IMR-90 (cell line): ENCODE measurements around the gene ZZZ3.

ENCODE experiments used
- CTCF ChIP-seq: conservative IDR thresholded peaks from 2 replicates; pipeline ENCODE4 v1.5.1; 2012; ENCODE audit warnings: mild to moderate bottlenecking, low read depth, low read length, improper control_type of control experiment
- MAFK ChIP-seq: IDR thresholded peaks from 2 replicates; pipeline ENCODE4 v1.6.1; 2012; ENCODE audit warnings: low read depth, low read length, improper control_type of control experiment
- NFE2L2 ChIP-seq: fragments of 150-350 bp; IDR thresholded peaks from 2 replicates; pipeline ENCODE4 v1.6.1; 2016; ENCODE audit warnings: low read depth, mild to moderate bottlenecking, low read length
- POLR2A ChIP-seq: IDR thresholded peaks from 2 replicates; pipeline ENCODE4 v1.6.1; 2012; ENCODE audit warnings: mild to moderate bottlenecking, low read depth, low read length
- RAD21 ChIP-seq: IDR thresholded peaks from 2 replicates; pipeline ENCODE4 v1.6.1; 2012; ENCODE audit warnings: low read length, improper control_type of control experiment
- TF ChIP-seq, protein P1 (sequence below): fragments of 150-350 bp; IDR thresholded peaks from 2 replicates; pipeline ENCODE4 v1.6.1; 2017; ENCODE audit warnings: mild to moderate bottlenecking, antibody characterized with exemption, low read length, low read depth

DNA sequence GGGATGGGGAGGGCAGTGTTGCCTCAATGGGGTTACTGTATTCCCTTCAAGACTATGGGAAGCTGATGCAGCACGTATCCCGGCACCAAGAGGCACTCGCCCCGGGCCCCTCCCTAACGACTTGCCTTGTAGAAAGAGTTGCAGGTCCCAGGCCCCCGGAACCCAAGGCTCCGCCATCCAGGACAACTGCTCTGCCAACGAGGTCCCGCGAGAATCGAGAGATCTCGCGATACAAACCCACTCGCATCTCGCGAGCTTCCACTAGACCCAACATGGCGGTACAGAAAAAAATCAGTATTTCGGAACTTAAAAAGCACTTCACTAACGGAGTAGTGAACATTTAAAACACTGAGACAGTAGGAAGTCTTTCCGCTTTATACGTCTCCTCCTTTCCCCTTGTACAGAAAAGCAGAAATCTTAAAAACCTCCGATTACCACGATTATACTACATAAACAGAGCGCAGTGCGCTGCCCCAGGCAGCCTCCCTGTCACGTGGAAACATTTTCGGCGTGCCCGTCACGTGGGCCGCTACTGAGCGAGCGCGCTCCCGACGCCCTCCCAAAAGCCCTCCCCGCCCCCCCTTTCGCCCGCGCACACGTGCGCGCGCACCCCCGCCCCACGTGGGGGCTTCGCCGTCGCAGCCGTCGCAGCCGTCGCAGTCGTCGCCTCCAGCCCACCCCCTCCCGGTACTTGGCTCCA lies at the start of gene ZZZ3:
- TF ChIP-seq MAFK (no peak), CTCF (no peak), NFE2L2 (no peak), RAD21 (no peak), POLR2A (peak; percentile 46)
- TF ChIP-seq, protein P1, sequence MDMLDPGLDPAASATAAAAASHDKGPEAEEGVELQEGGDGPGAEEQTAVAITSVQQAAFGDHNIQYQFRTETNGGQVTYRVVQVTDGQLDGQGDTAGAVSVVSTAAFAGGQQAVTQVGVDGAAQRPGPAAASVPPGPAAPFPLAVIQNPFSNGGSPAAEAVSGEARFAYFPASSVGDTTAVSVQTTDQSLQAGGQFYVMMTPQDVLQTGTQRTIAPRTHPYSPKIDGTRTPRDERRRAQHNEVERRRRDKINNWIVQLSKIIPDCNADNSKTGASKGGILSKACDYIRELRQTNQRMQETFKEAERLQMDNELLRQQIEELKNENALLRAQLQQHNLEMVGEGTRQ, result peak; percentile 98
